CD8-positive, alpha-beta memory T cell (primary cell): ENCODE results near the gene SULT1C4. TPM values are rescaled to one million over a fixed set of nuclear protein-coding genes. Genes with fewer than 3 reads are reported as not detected.

Experiments used
- CTCF ChIA-PET: fragments of 350-600 bp; sonication (Branson Sonifier 250); formaldehyde crosslinking; loops from one replicate; lab custom pipeline; 2021; ENCODE audit warnings: antibody characterized with exemption; lab: Charles Lee
- POLR2A ChIA-PET: fragments of 350-600 bp; sonication (Branson Sonifier 250); formaldehyde crosslinking; loops from one replicate; lab custom pipeline; 2021; ENCODE audit warnings: antibody characterized with exemption; lab: Charles Lee
- DNase-seq, 5 donors: peaks; one replicate each; pipeline versions ENCODE4 v3.0.0 to v3.0.0-alpha.2; 2020 to 2022; ENCODE audit warnings: mixed read lengths in 1 of 5
- H3K27ac ChIP-seq: one replicate; pipeline ENCODE4 v1.7.0; 2013; ENCODE audit warnings: low read depth, mild to moderate bottlenecking, low read length, moderate library complexity
- H3K27me3 ChIP-seq: 2 replicates; pipeline ENCODE4 v1.7.0; 2013; ENCODE audit warnings: low read length, mild to moderate bottlenecking; ENCODE audit not compliant: insufficient read depth, poor library complexity, severe bottlenecking
- H3K36me3 ChIP-seq: 2 replicates; pipeline ENCODE4 v1.7.0; 2013; ENCODE audit warnings: mild to moderate bottlenecking, low read length, moderate library complexity; ENCODE audit not compliant: insufficient read depth
- H3K4me1 ChIP-seq: 2 replicates; pipeline ENCODE4 v1.7.0; 2013; ENCODE audit warnings: mild to moderate bottlenecking, low read length, moderate library complexity; ENCODE audit not compliant: insufficient read depth
- H3K4me3 ChIP-seq: 2 replicates; pipeline ENCODE4 v1.7.0; 2013; ENCODE audit warnings: mild to moderate bottlenecking, low read length
- H3K9me3 ChIP-seq: 2 replicates; pipeline ENCODE4 v1.7.0; 2013; ENCODE audit warnings: mild to moderate bottlenecking, low read length
- H3K27ac Mint-ChIP-seq, 8 donors: one replicate each; pipeline ENCODE4 v1.8.0; 2020 to 2021; ENCODE audit warnings: mixed read lengths in 8 of 8, mild to moderate bottlenecking in 6 of 8, inconsistent platforms in 3 of 8, moderate library complexity in 3 of 8
- H3K27me3 Mint-ChIP-seq, 2 donors: one replicate each; pipeline ENCODE4 v1.8.0; 2020 to 2021; ENCODE audit warnings: mixed read lengths in 2 of 2, mild to moderate bottlenecking in 1 of 2, moderate library complexity in 1 of 2
- H3K36me3 Mint-ChIP-seq, 3 donors: one replicate each; pipeline ENCODE4 v1.8.0; 2020 to 2021; ENCODE audit warnings: mixed read lengths in 3 of 3, inconsistent platforms in 1 of 3, mild to moderate bottlenecking in 1 of 3
- H3K4me1 Mint-ChIP-seq, 3 donors: one replicate each; pipeline ENCODE4 v1.8.0; 2020 to 2021; ENCODE audit warnings: mixed read lengths in 3 of 3, inconsistent platforms in 1 of 3, mild to moderate bottlenecking in 1 of 3
- H3K4me3 Mint-ChIP-seq, 7 donors: one replicate each; pipeline ENCODE4 v1.8.0; 2020 to 2021; ENCODE audit warnings: mixed read lengths in 7 of 7, mild to moderate bottlenecking in 6 of 7, moderate library complexity in 4 of 7, inconsistent platforms in 2 of 7
- H3K9me3 Mint-ChIP-seq, 5 donors: one replicate each; pipeline ENCODE4 v1.8.0; 2020 to 2022; ENCODE audit warnings: mixed read lengths in 5 of 5, mild to moderate bottlenecking in 3 of 5, moderate library complexity in 2 of 5, inconsistent platforms in 1 of 5
- polyA plus RNA-seq: library from polyadenylated mRNA; unstranded; fragments of 300-500 nt; fragmentation: Illumina TruSeq; gene quantifications from one replicate; pipeline ENCODE4 v1.2.3, GENCODE V29; 2021
- total RNA-seq, 2 experiments: library from RNA; stranded (reverse); gene quantifications; one replicate each; pipeline ENCODE4 v1.2.3, GENCODE V29; 2021

SULT1C4 gene
- total and polyA plus RNA-seq, 3 experiments from 2014 or later = not detected

DNA sequence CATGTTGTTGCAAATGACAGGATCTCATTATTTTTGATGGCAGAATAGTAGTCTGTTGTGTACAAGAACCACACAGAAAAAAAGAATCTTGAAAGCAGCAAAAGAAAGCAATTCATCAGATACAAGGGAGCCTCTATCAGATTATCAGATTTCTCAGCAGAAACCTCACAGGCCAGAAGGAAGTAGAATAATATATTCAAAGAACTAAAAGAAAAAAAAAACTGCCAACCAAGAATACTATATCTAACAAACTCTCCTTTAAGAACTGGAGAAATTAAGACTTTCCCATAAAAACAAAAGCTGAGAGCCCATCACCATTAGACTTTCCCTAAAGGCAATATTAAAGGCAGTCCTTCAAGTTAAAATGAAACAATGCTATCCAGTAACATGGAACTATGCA, 15.4 kb downstream of the SULT1C4 start:
- peaks cover 17 to 29% (median 23%) of the 10 kb centered on the region in 5 donors for H3K9me3 Mint-ChIP-seq
- H3K27ac Mint-ChIP-seq = no peak overlapping the region
- no peaks in the 10 kb centered on the region for H3K27me3 ChIP-seq
- H3K27me3 Mint-ChIP-seq = peaks cover 3 to 16% of the 10 kb centered on the region in 2 donors
- POLR2A ChIA-PET = no interaction called here
- no peaks in the 10 kb centered on the region for H3K36me3 ChIP-seq
- no peaks in the 10 kb centered on the region for H3K4me1 Mint-ChIP-seq
- H3K4me1 ChIP-seq = no peaks in the 10 kb centered on the region
- peaks cover 0 to 11% (median 2%) of the 10 kb centered on the region in 3 donors for H3K36me3 Mint-ChIP-seq
- H3K27ac ChIP-seq = no peak overlapping the region
- no peak overlapping the region for H3K4me3 ChIP-seq
- CTCF ChIA-PET = no interaction called here
- no peak overlapping the region for H3K4me3 Mint-ChIP-seq
- no peak for DNase-seq
- H3K9me3 ChIP-seq = no peaks in the 10 kb centered on the region

DNA sequence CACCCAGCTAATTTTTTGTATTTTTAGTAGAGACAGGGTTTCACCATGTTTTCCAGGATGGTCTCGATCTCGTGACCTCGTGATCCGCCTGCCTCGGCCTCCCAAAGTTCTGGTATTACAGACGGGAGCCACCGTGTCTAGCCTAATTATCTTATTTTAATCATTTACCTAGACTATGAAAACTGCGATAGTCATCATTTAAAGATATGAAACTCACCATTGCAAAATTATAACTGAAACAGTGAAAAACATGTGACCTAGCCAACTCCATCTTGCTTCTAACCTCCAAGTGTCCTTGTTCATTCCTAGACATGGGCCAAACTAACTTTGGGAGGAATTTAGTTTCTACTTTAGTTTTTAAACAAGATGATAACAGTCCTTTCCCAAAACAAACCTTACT, 17.4 kb downstream of the SULT1C4 start:
- no peaks in the 10 kb centered on the region for H3K9me3 ChIP-seq
- Mint-ChIP-seq H3K27ac (no peak overlapping the region), H3K36me3 (peaks cover 0 to 17% (median 2%) of the 10 kb centered on the region in 3 donors), H3K27me3 (peaks cover 2 to 5% of the 10 kb centered on the region in 2 donors), H3K9me3 (peaks cover 24 to 47% (median 35%) of the 10 kb centered on the region in 5 donors), H3K4me1 (no peaks in the 10 kb centered on the region), H3K4me3 (no peak overlapping the region)
- DNase-seq = no peak
- CTCF ChIA-PET = no interaction called here
- H3K4me3 ChIP-seq = no peak overlapping the region
- H3K4me1 ChIP-seq = no peaks in the 10 kb centered on the region
- H3K36me3 ChIP-seq = no peaks in the 10 kb centered on the region
- no peak overlapping the region for H3K27ac ChIP-seq
- POLR2A ChIA-PET = no interaction called here
- no peaks in the 10 kb centered on the region for H3K27me3 ChIP-seq

DNA sequence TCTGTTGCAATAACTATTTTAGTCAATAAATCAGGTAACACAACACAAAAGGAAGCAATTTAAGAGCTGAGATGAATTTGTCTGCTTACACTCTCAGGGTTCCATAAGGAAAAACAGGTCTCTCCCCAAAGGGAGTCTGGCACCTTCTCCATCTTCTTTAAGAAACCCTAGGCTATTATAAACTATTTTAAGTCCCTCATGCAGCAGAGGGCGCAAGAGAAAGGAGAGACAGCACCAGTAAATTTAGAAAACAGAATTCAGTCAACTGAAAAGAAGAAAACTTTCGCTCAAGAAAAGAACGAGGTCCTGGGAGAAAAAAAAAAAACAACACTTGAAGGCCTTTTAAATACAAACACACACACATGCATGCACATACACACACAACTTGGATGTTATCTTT, 19.1 kb downstream of the SULT1C4 start:
- H3K36me3 ChIP-seq = no peaks in the 10 kb centered on the region
- no peak overlapping the region for H3K4me3 Mint-ChIP-seq
- no peak for DNase-seq
- H3K27ac ChIP-seq = no peak overlapping the region
- no peaks in the 10 kb centered on the region for H3K27me3 ChIP-seq
- ChIA-PET POLR2A (no interaction called here), CTCF (interaction anchor here (1.5 kb wide), 1 partner anchor 188 kb away, joined by 4 read pairs; no protein-coding TSS in a partner anchor)
- H3K36me3 Mint-ChIP-seq = peaks cover 0 to 19% (median 0%) of the 10 kb centered on the region in 3 donors
- H3K27me3 Mint-ChIP-seq = peaks cover 5 to 6% of the 10 kb centered on the region in 2 donors
- H3K4me3 ChIP-seq = no peak overlapping the region
- no peaks in the 10 kb centered on the region for H3K9me3 ChIP-seq
- H3K4me1 Mint-ChIP-seq = no peaks in the 10 kb centered on the region
- no peak overlapping the region for H3K27ac Mint-ChIP-seq
- peaks cover 17 to 49% (median 41%) of the 10 kb centered on the region in 5 donors for H3K9me3 Mint-ChIP-seq
- H3K4me1 ChIP-seq = no peaks in the 10 kb centered on the region

DNA sequence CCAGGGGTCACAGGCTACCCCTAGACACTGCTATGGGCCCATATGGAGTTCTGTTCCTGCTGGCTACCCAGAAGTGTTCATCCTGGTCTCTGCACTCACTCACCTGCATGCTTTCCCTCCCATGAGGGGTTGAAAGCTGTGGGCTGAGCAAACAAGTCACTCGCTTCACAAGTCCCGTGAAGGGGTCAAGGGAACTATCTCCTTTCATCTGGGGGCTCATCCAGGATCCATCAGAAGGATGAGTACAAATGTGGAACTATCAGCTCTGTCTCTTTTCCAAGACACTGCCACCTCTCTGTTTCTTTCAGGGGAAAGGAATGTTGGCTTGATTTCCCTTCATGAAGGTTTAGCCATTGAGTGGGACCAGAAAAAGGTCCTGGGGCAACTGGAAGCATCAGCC, 21.7 kb downstream of the SULT1C4 start:
- H3K36me3 Mint-ChIP-seq = peaks cover 0 to 17% (median 0%) of the 10 kb centered on the region in 3 donors

DNA sequence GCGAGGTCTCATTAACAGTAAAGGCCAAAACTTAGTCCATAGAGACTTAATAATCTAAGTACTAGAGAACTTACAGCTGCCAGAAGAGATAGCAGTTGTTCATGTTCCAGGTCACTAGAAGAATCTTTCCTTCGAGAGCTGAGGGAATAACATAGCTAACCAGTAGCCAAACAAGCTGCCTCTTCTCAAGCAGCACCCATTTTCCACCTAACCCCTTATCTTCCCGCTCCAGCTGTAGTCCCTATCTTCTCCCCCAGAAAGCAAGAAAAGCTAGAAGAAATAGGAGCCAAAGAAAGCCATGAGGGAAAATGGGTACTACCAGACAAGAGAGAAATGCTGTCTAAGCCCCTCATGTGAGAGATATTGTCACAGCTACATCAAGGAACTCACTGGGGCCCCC, 24.0 kb downstream of the SULT1C4 start:
- POLR2A ChIA-PET = no interaction called here

More for the DNA sequence above, 21.7 kb downstream of the SULT1C4 start:
- H3K27me3 Mint-ChIP-seq = peaks cover 11 to 23% of the 10 kb centered on the region in 2 donors
- H3K27ac ChIP-seq = no peak overlapping the region
- H3K9me3 ChIP-seq = no peaks in the 10 kb centered on the region
- no peaks in the 10 kb centered on the region for H3K36me3 ChIP-seq
- POLR2A ChIA-PET = no interaction called here
- no peaks in the 10 kb centered on the region for H3K27me3 ChIP-seq
- DNase-seq = no peak
- H3K4me3 Mint-ChIP-seq = no peak overlapping the region
- H3K4me1 Mint-ChIP-seq = no peaks in the 10 kb centered on the region
- peak overlapping the region in 1 of 8 donors; percentile 73 for H3K27ac Mint-ChIP-seq
- CTCF ChIA-PET = no interaction called here
- no peaks in the 10 kb centered on the region for H3K4me1 ChIP-seq
- peaks cover 8 to 38% (median 24%) of the 10 kb centered on the region in 5 donors for H3K9me3 Mint-ChIP-seq
- H3K4me3 ChIP-seq = no peak overlapping the region

DNA sequence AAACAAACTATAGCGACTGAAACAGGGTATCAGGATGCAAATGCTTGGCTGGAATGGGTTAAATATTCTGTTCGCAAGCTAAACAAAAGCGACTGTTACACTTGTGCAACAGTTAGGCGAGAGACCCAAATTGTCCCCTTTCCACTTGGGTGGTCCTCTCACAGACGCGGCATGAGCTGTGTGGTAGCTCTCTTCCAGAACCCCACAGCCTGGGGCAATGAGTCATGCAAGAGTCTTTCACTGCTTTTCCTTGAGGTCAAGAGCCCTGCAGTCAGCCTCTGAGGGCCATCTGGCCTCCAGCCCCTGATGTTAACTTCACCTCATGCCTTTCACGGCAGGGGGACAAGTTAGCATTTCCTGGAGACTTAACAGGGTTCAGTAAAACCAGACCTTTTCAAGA, 25.7 kb downstream of the SULT1C4 start:
- Histone ChIP-seq H3K27ac (no peak overlapping the region), H3K36me3 (no peaks in the 10 kb centered on the region), H3K4me3 (no peak overlapping the region), H3K27me3 (no peaks in the 10 kb centered on the region), H3K9me3 (no peaks in the 10 kb centered on the region), H3K4me1 (no peaks in the 10 kb centered on the region)
- peak overlapping the region in 1 of 8 donors; percentile 43 for H3K27ac Mint-ChIP-seq
- ChIA-PET POLR2A (no interaction called here), CTCF (no interaction called here)
- peaks cover 13 to 34% of the 10 kb centered on the region in 2 donors for H3K27me3 Mint-ChIP-seq
- no peak overlapping the region for H3K4me3 Mint-ChIP-seq
- no peaks in the 10 kb centered on the region for H3K4me1 Mint-ChIP-seq
- peaks cover 0 to 16% (median 0%) of the 10 kb centered on the region in 3 donors for H3K36me3 Mint-ChIP-seq
- peaks cover 17 to 48% (median 33%) of the 10 kb centered on the region in 5 donors for H3K9me3 Mint-ChIP-seq
- no peak for DNase-seq

More for the DNA sequence above, 24.0 kb downstream of the SULT1C4 start:
- DNase-seq = no peak
- Histone ChIP-seq H3K4me1 (no peaks in the 10 kb centered on the region), H3K27me3 (no peaks in the 10 kb centered on the region), H3K36me3 (no peaks in the 10 kb centered on the region), H3K4me3 (no peak overlapping the region), H3K27ac (no peak overlapping the region), H3K9me3 (no peaks in the 10 kb centered on the region)
- Mint-ChIP-seq H3K36me3 (peaks cover 0 to 21% (median 0%) of the 10 kb centered on the region in 3 donors), H3K27me3 (peaks cover 13 to 26% of the 10 kb centered on the region in 2 donors), H3K4me1 (no peaks in the 10 kb centered on the region), H3K4me3 (no peak overlapping the region), H3K9me3 (peaks cover 19 to 51% (median 40%) of the 10 kb centered on the region in 5 donors), H3K27ac (peak overlapping the region in 1 of 8 donors; percentile 52)
- CTCF ChIA-PET = interaction anchor here (1.2 kb wide), 1 partner anchor 16 kb away, joined by 4 read pairs; no protein-coding TSS in a partner anchor

DNA sequence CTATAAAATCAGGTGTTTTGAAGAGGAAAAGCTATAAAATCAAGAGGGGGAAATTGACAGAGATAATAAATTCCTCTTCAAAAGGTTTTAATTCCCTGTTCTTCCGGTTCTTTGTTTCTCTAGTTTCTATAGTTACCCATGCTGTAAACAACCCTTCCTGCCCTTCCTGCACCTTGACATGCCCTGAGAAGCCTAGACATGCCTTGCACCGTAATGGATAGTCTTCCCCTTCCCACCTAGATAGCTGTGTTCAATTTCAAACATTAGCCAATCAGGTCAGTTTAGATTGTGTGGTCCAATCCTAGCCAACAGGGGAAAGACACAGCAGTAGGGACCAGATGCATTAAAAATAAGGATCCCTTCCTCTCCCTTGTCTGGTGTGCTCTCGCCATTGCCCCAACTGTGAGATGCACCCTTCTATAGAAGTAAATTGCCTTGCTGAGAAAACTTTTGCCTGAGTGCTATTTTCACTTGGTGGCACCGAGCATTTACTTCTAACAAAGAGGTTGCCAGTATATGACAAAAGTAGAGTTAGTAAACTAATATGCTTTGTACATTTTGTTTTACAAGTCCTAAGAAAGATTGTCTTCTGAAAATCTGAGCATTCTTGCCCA, 27.1 kb downstream of the SULT1C4 start:
- Mint-ChIP-seq H3K27me3 (peaks cover 15 to 47% of the 10 kb centered on the region in 2 donors), H3K4me1 (no peaks in the 10 kb centered on the region), H3K27ac (no peak overlapping the region), H3K36me3 (peaks cover 0 to 13% (median 0%) of the 10 kb centered on the region in 3 donors), H3K4me3 (no peak overlapping the region), H3K9me3 (peaks cover 14 to 35% (median 24%) of the 10 kb centered on the region in 5 donors)
- ChIA-PET POLR2A (no interaction called here), CTCF (no interaction called here)
- Histone ChIP-seq H3K27me3 (no peaks in the 10 kb centered on the region), H3K9me3 (no peaks in the 10 kb centered on the region), H3K4me1 (no peaks in the 10 kb centered on the region), H3K36me3 (no peaks in the 10 kb centered on the region), H3K4me3 (no peak overlapping the region), H3K27ac (no peak overlapping the region)
- no peak for DNase-seq

DNA sequence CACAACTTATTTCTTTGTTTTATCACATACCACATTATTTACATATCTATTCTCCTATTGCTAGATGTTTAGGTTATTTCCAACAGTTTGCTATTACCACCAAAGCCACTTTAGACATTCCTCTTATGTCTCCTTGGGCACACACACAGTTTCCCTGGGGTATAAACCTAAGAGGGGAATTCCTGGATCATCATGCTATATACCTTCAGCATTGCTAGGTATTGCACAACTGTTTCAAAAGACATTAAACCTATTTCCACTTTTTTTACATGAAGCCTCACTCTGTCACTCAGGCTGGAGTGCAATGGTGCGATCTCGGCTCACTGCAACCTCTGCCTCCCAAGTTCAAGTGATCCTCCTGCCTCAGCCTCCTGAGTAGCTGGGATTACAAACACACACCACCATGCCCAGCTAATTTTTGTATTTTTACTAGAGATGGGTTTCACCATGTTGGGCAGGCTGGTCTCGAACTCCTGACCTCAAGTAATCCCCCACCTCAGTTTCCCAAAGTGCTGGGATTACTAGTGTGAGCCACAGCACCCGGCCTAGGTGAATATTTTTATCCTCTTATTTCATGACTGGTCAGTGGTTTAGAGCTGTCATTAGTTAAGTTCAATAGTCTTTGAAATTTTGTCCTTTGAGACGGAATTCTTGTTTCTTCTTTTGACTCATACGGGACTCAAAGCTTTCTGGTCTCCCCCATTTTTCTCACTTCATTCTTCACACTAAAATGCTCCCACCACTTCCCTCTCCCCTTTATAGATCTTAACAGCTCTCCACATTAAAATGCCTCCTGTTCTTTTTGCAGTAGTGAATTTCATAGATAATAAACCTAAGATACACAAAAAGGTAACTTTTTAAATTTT, 30.3 kb downstream of the SULT1C4 start:
- Mint-ChIP-seq H3K27me3 (peaks cover 4 to 36% of the 10 kb centered on the region in 2 donors), H3K4me1 (no peaks in the 10 kb centered on the region), H3K36me3 (peaks cover 0 to 4% (median 0%) of the 10 kb centered on the region in 3 donors), H3K9me3 (peaks cover 14 to 17% (median 17%) of the 10 kb centered on the region in 5 donors), H3K27ac (peak overlapping the region in 1 of 8 donors; percentile 9), H3K4me3 (no peak overlapping the region)
- ChIA-PET CTCF (no interaction called here), POLR2A (no interaction called here)
- no peak for DNase-seq
- H3K9me3 ChIP-seq = no peaks in the 10 kb centered on the region
- H3K27me3 ChIP-seq = no peaks in the 10 kb centered on the region
- H3K36me3 ChIP-seq = no peaks in the 10 kb centered on the region
- no peaks in the 10 kb centered on the region for H3K4me1 ChIP-seq
- H3K4me3 ChIP-seq = no peak overlapping the region
- H3K27ac ChIP-seq = no peak overlapping the region
